ENCODE data around the gene MIGA2.

GRCh38 chr9:129032541-129033159 lies 3.8 kb upstream of the MIGA2 start:
- no peak for TF ChIP-seq CTCF (IDR thresholded peaks at IDR 0.05; ENCODE audit: insufficient read depth, low read depth, low read length)
- no peak for TF ChIP-seq EZH2 (IDR thresholded peaks at IDR 0.05; ENCODE audit: insufficient read depth, low read length)

Measured in astrocyte (in vitro differentiated cells and primary cell).